ENCODE results near the gene ANKRD2. TPM values are rescaled to one million over a fixed set of nuclear protein-coding genes. Genes with fewer than 3 reads are reported as not detected.

Gene ANKRD2
- total RNA-seq, 4 donors from 2014 or later = 2.7 TPM; not detected in 3

DNA sequence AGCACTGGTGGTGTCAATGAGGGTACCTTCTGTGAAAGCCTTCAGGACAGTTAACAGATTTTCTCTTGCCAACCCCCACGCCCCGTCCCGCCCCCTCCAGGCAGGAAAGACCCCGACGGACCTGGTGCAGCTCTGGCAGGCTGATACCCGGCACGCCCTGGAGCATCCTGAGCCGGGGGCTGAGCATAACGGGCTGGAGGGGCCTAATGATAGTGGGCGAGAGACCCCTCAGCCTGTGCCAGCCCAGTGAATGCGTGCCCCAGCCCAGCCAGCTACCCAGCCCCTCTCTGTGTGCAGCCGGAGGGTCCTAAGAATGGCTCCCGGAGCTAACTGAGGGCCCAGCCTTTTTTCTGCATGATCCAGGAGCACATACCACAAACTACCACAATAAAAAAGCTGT is 10.9 kb downstream of the ANKRD2 start:
- TF ChIP-seq, protein P1, sequence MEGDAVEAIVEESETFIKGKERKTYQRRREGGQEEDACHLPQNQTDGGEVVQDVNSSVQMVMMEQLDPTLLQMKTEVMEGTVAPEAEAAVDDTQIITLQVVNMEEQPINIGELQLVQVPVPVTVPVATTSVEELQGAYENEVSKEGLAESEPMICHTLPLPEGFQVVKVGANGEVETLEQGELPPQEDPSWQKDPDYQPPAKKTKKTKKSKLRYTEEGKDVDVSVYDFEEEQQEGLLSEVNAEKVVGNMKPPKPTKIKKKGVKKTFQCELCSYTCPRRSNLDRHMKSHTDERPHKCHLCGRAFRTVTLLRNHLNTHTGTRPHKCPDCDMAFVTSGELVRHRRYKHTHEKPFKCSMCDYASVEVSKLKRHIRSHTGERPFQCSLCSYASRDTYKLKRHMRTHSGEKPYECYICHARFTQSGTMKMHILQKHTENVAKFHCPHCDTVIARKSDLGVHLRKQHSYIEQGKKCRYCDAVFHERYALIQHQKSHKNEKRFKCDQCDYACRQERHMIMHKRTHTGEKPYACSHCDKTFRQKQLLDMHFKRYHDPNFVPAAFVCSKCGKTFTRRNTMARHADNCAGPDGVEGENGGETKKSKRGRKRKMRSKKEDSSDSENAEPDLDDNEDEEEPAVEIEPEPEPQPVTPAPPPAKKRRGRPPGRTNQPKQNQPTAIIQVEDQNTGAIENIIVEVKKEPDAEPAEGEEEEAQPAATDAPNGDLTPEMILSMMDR (IDR thresholded peaks at IDR 0.05) = no peak
- no peak for DNase-seq (ENCODE audit: low spot score)
- ATAC-seq (ENCODE audit: low FRiP score) = no peak

DNA sequence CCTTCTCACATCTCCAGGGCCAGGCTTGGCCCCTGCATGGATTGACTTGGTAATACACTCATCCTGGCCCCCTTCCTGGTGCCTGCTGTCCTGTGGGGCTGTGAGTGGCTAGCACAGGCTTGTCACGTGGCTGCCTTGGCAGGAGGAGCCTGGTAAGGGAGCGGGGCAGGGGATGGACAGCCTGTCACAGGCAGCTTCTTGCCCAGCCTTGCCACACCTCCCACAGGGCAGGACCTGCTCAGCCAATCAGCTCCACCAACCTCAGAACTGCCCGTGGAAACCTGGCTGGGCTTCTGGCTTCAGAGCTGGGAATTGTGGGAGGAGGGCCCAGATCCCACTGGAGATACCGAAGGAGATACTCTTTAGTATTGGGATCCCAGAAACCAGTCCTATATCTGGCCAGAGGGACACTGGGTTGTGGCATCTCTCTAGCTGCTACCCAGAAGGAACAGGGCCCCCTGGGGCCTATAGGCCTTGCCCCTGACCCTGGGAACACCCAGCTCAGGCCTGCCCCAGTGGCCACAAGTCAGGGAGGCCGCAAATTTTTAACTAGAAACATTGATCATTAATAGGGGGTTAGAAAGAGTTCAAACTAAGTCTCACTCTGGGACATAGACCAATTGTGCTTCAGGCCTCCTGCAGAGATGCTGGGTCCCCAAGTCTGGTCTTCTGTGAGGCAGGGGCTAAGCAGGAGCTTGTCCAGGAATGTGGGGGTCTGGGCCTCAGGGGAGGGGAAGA is 11.7 kb downstream of the ANKRD2 start, which contains the start of gene HOGA1:
Gene HOGA1, plus strand, starts transcription at position 330 of the 738 bp plus-strand sequence. Its CDS starts 315 bp downstream, at position 645.
- DNase-seq (ENCODE audit: low spot score) (no peak), ATAC-seq (ENCODE audit: low FRiP score) (peak; percentile 92)
- TF ChIP-seq, protein P1 (IDR thresholded peaks at IDR 0.05) = no peak

DNA sequence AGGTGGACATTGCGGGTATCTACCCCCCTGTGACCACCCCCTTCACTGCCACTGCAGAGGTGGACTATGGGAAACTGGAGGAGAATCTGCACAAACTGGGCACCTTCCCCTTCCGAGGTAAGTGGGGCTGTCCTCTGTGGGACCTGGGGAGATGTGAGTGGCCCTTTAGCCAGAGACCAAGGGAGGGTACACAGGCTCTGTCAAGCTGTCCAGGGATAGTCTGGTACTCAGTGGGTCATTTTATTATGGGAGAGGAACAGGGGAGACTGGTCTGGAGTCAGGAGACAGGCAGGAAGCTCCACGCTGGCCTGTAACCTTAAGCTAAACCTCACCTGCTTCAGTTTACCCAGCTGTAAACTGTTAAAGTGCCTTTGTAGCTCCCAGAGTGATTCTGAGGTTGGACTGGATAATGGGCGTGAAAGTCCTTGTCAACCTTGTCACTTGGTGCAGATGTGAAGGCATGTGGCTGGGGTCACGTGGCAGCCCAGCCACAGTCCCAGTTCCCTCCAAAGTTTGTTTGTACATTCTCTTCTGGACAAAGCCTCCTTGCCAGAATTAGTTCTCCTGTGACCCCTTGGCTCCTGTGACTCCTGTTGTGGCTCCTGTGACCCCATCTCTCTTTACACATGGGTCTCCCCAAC is 12.3 kb downstream of the ANKRD2 start:
- DNase-seq (ENCODE audit: low spot score) = no peak
- ATAC-seq (ENCODE audit: low FRiP score) = no peak
- TF ChIP-seq, protein P1 (IDR thresholded peaks at IDR 0.05) = no peak

DNA sequence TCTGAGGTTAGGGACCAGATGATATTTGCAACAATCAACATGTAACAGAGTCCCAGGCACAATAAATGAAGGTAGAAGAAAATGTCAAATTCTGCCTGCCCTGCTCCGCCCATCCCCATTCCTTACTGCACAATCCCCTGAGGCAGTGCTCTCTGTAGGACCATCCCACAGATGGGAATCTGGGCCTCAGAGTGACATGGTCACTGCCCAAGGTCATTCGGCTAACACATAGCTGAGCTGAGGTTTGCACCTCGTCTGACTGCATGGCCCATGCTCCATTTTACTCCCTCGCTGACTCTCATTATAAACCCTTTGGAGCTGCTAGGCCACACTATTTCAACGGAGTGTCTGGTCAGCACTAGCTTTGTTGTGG is 12.8 kb downstream of the ANKRD2 start:
- DNase-seq (ENCODE audit: low spot score) (no peak), ATAC-seq (ENCODE audit: low FRiP score) (no peak)
- TF ChIP-seq, protein P1 (IDR thresholded peaks at IDR 0.05) = no peak

DNA sequence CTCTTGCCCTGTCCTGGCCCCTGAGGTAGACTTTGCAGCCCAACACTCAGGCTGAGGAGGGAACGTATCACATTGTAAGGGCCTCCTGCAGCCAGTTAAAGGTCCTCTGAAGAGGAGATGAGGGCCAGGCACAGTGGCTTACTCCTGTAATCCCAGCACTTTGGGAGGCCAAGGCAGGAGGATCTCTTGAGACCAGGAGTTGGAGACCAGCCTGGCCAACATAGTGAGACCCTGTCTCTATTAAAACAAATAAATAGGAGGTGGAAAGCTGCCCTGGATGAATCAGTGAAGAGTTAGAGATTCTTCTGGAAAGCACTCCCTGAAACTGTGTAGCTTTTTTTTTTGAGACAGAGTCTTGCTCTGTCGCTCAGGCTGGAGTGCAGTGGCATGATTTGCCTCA is 14.6 kb downstream of the ANKRD2 start:
- ATAC-seq (ENCODE audit: low FRiP score) (no peak), DNase-seq (ENCODE audit: low spot score) (no peak)
- TF ChIP-seq, protein P1 (IDR thresholded peaks at IDR 0.05) = no peak

DNA sequence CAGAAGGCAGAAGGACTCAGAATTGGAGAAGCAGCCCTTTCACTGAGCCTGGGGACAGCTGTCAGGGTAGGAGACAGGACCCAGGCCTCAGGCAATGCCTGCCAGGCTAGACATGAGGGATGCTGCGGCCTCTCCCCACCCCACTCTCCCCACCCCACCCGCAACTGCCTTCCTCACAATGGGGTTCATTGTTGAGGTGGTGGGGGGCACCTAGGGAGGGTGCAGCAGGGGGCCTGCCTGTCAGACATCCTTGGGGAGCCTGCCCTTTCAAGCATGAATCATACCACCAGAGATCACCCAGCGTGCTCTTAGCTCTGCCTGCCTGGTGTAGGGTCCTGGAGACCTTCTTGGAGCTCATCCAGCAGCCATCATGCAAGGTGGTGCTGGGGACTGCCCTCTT is 16.9 kb downstream of the ANKRD2 start, which contains the start of gene C10orf62:
Gene C10orf62, plus strand, starts transcription at position 243 of the 400 bp plus-strand sequence. CDS start 177 bp downstream, outside the sequence.
- DNase-seq (ENCODE audit: low spot score) (no peak), ATAC-seq (ENCODE audit: low FRiP score) (no peak)
- TF ChIP-seq, protein P1 (IDR thresholded peaks at IDR 0.05) = no peak
